Uterus (tissue), 4 donors: ENCODE results near the gene PIK3C2G. TPM values are rescaled to one million over a fixed set of nuclear protein-coding genes. Genes with fewer than 3 reads are reported as not detected.

Experiments
- DNase-seq, 2 donors: peaks; one replicate each; pipeline ENCODE4 v3.0.0-alpha.2; 2019 to 2020
- H3K27ac ChIP-seq, 2 donors: fragments of 200-600 bp; sonication (generic); 1 replicate in 1 of 2; 2 replicates in 1 of 2; pipeline ENCODE4 v1.5.1; 2016 to 2018
- H3K27me3 ChIP-seq, 2 donors: fragments of 200-600 bp; sonication (generic); one replicate each; pipeline ENCODE4 v1.5.1; 2018 to 2019; ENCODE audit warnings: control low read depth in 1 of 2
- H3K36me3 ChIP-seq, 2 donors: fragments of 200-600 bp; sonication (generic); one replicate each; pipeline ENCODE4 v1.5.1; 2019; ENCODE audit warnings: control low read depth in 1 of 2
- H3K4me1 ChIP-seq, 2 donors: fragments of 200-600 bp; sonication (generic); one replicate each; pipeline ENCODE4 v1.5.1; 2018 to 2019; ENCODE audit warnings: control low read depth in 1 of 2
- H3K4me3 ChIP-seq, 2 donors: fragments of 200-600 bp; sonication (generic); 1 replicate in 1 of 2; 2 replicates in 1 of 2; pipeline ENCODE4 v1.5.1; 2018 to 2019; ENCODE audit warnings: mild to moderate bottlenecking in 1 of 2
- H3K9me3 ChIP-seq, 2 donors: fragments of 200-600 bp; sonication (generic); one replicate each; pipeline ENCODE4 v1.5.1; 2019; ENCODE audit warnings: control low read depth in 1 of 2
- CTCF ChIP-seq, 4 experiments: fragments of 200-600 bp in 2 of 4; fragments of 450-650 bp in 2 of 4; sonication (generic) in 2 of 4; IDR thresholded peaks; one replicate each; pipeline ENCODE4 v1.5.1; 2016 to 2019; ENCODE audit warnings: antibody characterized with exemption in 4 of 4, mild to moderate bottlenecking in 2 of 4, moderate library complexity in 1 of 4
- POLR2A ChIP-seq, 2 donors: fragments of 450-650 bp; IDR thresholded peaks; one replicate each; pipeline ENCODE4 v1.6.1; 2016; ENCODE audit warnings: antibody characterized with exemption in 2 of 2, mild to moderate bottlenecking in 1 of 2, moderate library complexity in 1 of 2
- intact Hi-C: fragments of 100-400 bp; cut with DNase I; formaldehyde crosslinking; loops from one replicate; pipeline ENCODE4 v1.15.1; 2023; ENCODE audit warnings: low total_unique reads
- total RNA-seq, 4 donors: library from RNA; depleted of rRNA in 3 of 4; stranded (reverse); fragments of >200 nt in 3 of 4; gene quantifications; one replicate each; pipeline versions ENCODE4 v1.1.0 to v1.2.4, GENCODE V29; 2014 to 2023
- donor health status: DM: yes; HTN: yes; CAD: no.

Gene PIK3C2G
- total RNA-seq, 4 donors from 2014 or later = under 0.01 to 2.2 (median 0.34) TPM; not detected in 1

- no peaks in the 10 kb centered on the region for H3K27me3 ChIP-seq
- no peaks in the 10 kb centered on the region for H3K4me1 ChIP-seq
- H3K4me3 ChIP-seq = no peak overlapping the region
- no peak for TF ChIP-seq CTCF (IDR thresholded peaks at IDR 0.05)
- no peaks in the 10 kb centered on the region for H3K9me3 ChIP-seq
- intact Hi-C loops = no loop called here
- DNase-seq = no peak
- no peak overlapping the region for H3K27ac ChIP-seq
- H3K36me3 ChIP-seq = no peaks in the 10 kb centered on the region
These were observed 128.5 kb downstream of the PIK3C2G start for GRCh38 chr12:18389820-18390219.

GRCh38 chr12:18391151-18391550 lies 129.8 kb downstream of the PIK3C2G start:
- no peaks in the 10 kb centered on the region for H3K36me3 ChIP-seq
- no peak for DNase-seq
- H3K27ac ChIP-seq = no peak overlapping the region
- intact Hi-C loops = no loop called here
- no peak for TF ChIP-seq POLR2A (IDR thresholded peaks at IDR 0.05)
- no peak for TF ChIP-seq CTCF (IDR thresholded peaks at IDR 0.05)
- no peaks in the 10 kb centered on the region for H3K9me3 ChIP-seq
- H3K27me3 ChIP-seq = no peaks in the 10 kb centered on the region
- H3K4me3 ChIP-seq = no peak overlapping the region
- no peaks in the 10 kb centered on the region for H3K4me1 ChIP-seq

- TF ChIP-seq CTCF (IDR thresholded peaks at IDR 0.05) (no peak), POLR2A (IDR thresholded peaks at IDR 0.05) (no peak)
- Histone ChIP-seq H3K4me3 (no peak overlapping the region), H3K4me1 (no peaks in the 10 kb centered on the region), H3K27ac (no peak overlapping the region), H3K36me3 (no peaks in the 10 kb centered on the region), H3K9me3 (no peaks in the 10 kb centered on the region), H3K27me3 (no peaks in the 10 kb centered on the region)
- intact Hi-C loops = no loop called here
- no peak for DNase-seq
These were observed 133.4 kb downstream of the PIK3C2G start for GRCh38 chr12:18394742-18395141.

GRCh38 chr12:18400186-18400585 lies 138.9 kb downstream of the PIK3C2G start:
- no peak for TF ChIP-seq CTCF (IDR thresholded peaks at IDR 0.05)
- TF ChIP-seq POLR2A (IDR thresholded peaks at IDR 0.05) = no peak
- intact Hi-C loops = no loop called here
- no peaks in the 10 kb centered on the region for H3K27me3 ChIP-seq
- no peaks in the 10 kb centered on the region for H3K9me3 ChIP-seq
- peak in 1 of 2 donors; percentile 28 for DNase-seq
- H3K4me1 ChIP-seq = peaks cover 0 to 18% of the 10 kb centered on the region in 2 donors
- H3K27ac ChIP-seq = peak overlapping the region; percentile 35 to 46
- H3K4me3 ChIP-seq = no peak overlapping the region
- no peaks in the 10 kb centered on the region for H3K36me3 ChIP-seq

- Histone ChIP-seq H3K9me3 (no peaks in the 10 kb centered on the region), H3K4me1 (peaks cover 0 to 18% of the 10 kb centered on the region in 2 donors), H3K27me3 (no peaks in the 10 kb centered on the region), H3K4me3 (no peak overlapping the region), H3K27ac (peak overlapping the region; percentile 72 to 87), H3K36me3 (no peaks in the 10 kb centered on the region)
- TF ChIP-seq POLR2A (IDR thresholded peaks at IDR 0.05) (no peak), CTCF (IDR thresholded peaks at IDR 0.05) (no peak)
- no peak for DNase-seq
- intact Hi-C loops = no loop called here
These were observed 141.7 kb downstream of the PIK3C2G start for GRCh38 chr12:18402872-18403611.
